ENCODE measurements around the gene FCHSD2. TPM values are rescaled to one million over a fixed set of nuclear protein-coding genes. Genes with fewer than 3 reads are reported as not detected.

The FCHSD2 gene
- total RNA-seq, 1 donor from 2014 or later, result 10.0 TPM

DNA sequence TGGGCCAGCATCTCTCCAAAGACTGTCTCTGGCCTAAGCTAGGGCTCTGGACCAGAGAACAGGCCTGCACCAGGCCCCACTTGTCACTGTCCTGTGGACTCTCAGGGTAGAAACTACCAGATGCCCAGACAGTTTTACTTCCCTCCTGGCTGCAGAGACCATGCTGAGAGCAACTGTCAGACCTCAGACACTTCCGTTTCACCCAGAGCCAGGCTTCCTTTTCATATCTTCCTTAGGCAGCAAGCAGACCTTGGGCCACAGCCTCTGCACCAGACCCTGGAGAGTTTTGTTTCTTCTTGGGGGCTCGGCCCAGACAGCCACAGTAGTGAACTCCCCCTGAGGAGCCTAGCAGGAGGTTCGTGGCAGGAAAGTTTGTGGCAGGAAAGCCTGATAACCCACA, 12.1 kb upstream of the FCHSD2 start:
- Histone ChIP-seq H3K36me3 (ENCODE audit: control insufficient read depth, insufficient read depth, low read length) (no peaks in the 10 kb centered on the region), H3K4me3 (ENCODE audit: low read depth, low read length) (no peak overlapping the region), H3K27me3 (ENCODE audit: control insufficient read depth, insufficient read depth, low read length) (no peaks in the 10 kb centered on the region)
- FAIRE-seq, result no peak
- TF ChIP-seq, protein P1, sequence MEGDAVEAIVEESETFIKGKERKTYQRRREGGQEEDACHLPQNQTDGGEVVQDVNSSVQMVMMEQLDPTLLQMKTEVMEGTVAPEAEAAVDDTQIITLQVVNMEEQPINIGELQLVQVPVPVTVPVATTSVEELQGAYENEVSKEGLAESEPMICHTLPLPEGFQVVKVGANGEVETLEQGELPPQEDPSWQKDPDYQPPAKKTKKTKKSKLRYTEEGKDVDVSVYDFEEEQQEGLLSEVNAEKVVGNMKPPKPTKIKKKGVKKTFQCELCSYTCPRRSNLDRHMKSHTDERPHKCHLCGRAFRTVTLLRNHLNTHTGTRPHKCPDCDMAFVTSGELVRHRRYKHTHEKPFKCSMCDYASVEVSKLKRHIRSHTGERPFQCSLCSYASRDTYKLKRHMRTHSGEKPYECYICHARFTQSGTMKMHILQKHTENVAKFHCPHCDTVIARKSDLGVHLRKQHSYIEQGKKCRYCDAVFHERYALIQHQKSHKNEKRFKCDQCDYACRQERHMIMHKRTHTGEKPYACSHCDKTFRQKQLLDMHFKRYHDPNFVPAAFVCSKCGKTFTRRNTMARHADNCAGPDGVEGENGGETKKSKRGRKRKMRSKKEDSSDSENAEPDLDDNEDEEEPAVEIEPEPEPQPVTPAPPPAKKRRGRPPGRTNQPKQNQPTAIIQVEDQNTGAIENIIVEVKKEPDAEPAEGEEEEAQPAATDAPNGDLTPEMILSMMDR (IDR thresholded peaks at IDR 0.05; ENCODE audit: insufficient read depth, low read length, severe bottlenecking), result no peak
- no peak for DNase-seq (ENCODE audit: low read depth)

DNA sequence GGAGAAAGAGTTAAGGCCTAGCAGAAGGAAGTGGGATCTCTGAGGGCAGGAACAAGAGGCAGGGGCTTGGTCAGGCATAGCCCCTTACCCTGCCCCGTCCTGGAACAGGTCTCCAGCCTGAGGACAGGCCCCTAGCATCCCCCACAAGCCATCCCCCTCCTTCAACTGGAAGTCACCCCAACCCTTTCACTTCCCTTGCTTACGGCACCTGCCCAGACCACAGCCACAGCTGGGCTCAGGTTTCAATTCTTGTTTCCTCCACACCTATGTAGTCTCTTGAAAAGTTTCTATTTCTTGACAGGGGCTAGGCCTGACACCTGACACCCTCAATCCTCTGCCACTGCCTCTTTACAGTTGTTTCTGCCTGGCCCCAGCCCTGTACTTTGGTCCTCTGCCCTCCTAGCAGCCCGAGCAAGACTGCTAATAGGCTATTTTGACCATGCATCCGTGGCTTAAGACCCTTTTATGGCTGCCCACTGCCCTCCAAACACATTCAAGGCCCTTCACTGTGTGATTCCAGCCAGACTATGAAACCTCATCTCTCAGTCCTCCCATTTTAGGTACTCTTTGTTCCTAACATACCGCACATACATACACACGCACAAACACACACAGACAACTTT, 10.9 kb upstream of the FCHSD2 start:
- DNase-seq (ENCODE audit: low read depth), result no peak
- TF ChIP-seq, protein P1 (IDR thresholded peaks at IDR 0.05; ENCODE audit: insufficient read depth, low read length, severe bottlenecking), result no peak

DNA sequence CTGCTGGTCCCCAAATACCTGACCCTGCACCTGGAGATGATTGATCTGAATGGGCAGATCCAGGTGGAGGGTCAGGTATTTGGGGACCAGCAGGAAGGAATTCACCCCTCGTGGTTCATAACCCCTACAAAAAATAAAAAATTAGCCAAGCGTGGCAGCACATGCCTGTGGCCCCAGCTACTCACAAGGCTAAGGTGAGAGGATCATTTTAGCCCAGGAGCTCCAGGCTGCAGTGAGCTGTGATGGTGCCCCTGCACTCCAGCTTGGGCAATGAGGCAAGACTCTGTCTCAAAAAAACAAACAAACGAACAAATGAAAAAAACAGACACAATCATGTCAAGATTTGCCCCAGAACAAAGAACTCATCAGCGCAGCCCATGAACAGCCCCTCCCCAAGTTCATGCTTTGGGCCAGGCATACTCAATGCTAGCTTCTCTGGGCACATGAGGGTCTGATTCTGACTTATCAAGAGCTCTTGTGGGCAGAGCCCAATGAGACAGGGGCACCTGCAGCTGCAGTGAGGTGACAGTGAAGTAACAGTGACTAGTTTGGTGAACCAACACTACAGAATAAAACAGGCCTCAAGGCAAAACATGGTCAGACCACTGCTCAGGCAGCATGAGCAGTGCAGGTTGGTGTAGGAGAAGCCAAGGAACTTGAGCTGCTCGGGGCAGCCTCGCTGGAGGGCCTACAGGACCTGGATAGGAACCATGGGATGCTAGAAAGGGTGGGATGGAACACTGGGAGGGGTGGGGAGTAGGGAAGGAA, 10.2 kb upstream of the FCHSD2 start:
- FAIRE-seq, result no peak
- TF ChIP-seq, protein P1 (IDR thresholded peaks at IDR 0.05; ENCODE audit: insufficient read depth, low read length, severe bottlenecking), result no peak
- DNase-seq (ENCODE audit: low read depth), result no peak

More for the DNA sequence above, 10.9 kb upstream of the FCHSD2 start:
- no peak overlapping the region for H3K4me3 ChIP-seq (ENCODE audit: low read depth, low read length)
- no peaks in the 10 kb centered on the region for H3K36me3 ChIP-seq (ENCODE audit: control insufficient read depth, insufficient read depth, low read length)
- no peak for FAIRE-seq
- no peaks in the 10 kb centered on the region for H3K27me3 ChIP-seq (ENCODE audit: control insufficient read depth, insufficient read depth, low read length)

GRCh38 chr11:73151416-73151815, 9.3 kb upstream of the FCHSD2 start:
- no peaks in the 10 kb centered on the region for H3K27me3 ChIP-seq (ENCODE audit: control insufficient read depth, insufficient read depth, low read length)
- H3K36me3 ChIP-seq (ENCODE audit: control insufficient read depth, insufficient read depth, low read length), result no peaks in the 10 kb centered on the region
- FAIRE-seq, result no peak
- no peak for DNase-seq (ENCODE audit: low read depth)
- H3K4me3 ChIP-seq (ENCODE audit: low read depth, low read length), result no peak overlapping the region
- TF ChIP-seq, protein P1 (IDR thresholded peaks at IDR 0.05; ENCODE audit: insufficient read depth, low read length, severe bottlenecking), result no peak

More for the DNA sequence above, 10.2 kb upstream of the FCHSD2 start:
- Histone ChIP-seq H3K27me3 (ENCODE audit: control insufficient read depth, insufficient read depth, low read length) (no peaks in the 10 kb centered on the region), H3K36me3 (ENCODE audit: control insufficient read depth, insufficient read depth, low read length) (no peaks in the 10 kb centered on the region), H3K4me3 (ENCODE audit: low read depth, low read length) (no peak overlapping the region)

DNA sequence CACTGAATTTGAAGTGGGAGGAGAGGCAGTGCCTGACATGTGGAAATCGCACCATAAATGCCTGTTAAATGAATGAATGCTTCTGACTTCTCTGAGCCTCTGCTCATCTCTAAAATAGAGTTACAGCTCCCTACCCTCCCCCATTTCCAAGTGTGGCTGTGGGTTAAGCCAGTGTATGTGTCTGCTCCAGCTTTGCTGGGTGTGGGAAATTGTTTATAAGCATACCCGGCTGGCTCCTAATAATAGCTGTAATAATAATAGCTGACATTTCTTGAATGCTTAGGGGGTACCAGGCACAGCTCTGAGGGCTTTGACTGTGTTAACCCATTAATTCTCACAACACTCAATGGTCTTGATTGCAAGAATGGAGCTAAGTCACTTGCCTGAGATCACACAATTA, 7.0 kb upstream of the FCHSD2 start:
- FAIRE-seq, result no peak
- Histone ChIP-seq H3K36me3 (ENCODE audit: control insufficient read depth, insufficient read depth, low read length) (no peaks in the 10 kb centered on the region), H3K27me3 (ENCODE audit: control insufficient read depth, insufficient read depth, low read length) (no peaks in the 10 kb centered on the region), H3K4me3 (ENCODE audit: low read depth, low read length) (no peak overlapping the region)
- TF ChIP-seq, protein P1 (IDR thresholded peaks at IDR 0.05; ENCODE audit: insufficient read depth, low read length, severe bottlenecking), result no peak
- no peak for DNase-seq (ENCODE audit: low read depth)

Measured in bronchial epithelial cell (primary cell).